Testis (tissue), 2 donors: ENCODE data around the gene SASH3.

Experiments used
- POLR2A ChIP-seq: fragments of 450-650 bp; IDR thresholded peaks from one replicate; pipeline ENCODE4 v1.6.1; 2017; ENCODE audit warnings: antibody characterized with exemption, mild to moderate bottlenecking, moderate library complexity
- TF ChIP-seq, protein P1 (sequence below), 3 experiments: fragments of 450-650 bp in 2 of 3; fragments of 200-600 bp in 1 of 3; sonication (generic) in 1 of 3; IDR thresholded peaks; one replicate each; pipeline ENCODE4 v1.5.1; 2016 to 2019; ENCODE audit warnings: antibody characterized with exemption in 3 of 3, mild to moderate bottlenecking in 2 of 3, moderate library complexity in 1 of 3

DNA sequence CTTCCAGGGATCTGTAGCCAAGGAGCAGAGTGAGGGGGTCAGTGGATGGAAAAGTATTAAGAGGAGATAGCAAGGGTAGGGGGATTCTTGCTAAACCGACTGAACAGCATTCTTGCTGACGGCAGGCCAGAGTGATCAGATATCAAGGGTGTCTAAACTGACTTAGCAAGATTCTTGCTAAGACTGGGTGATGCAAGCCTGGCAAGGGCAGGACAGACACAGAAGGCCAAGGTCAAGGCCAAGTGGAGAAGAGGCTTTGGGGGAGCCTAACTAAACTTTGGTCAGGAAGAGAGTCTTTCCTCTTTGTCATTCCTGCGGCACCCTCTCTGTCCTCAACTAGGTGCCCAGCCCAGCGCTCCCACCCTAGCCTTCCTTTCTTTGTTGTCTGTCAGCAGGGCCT is 40.2 kb upstream of the SASH3 start:
- TF ChIP-seq, protein P1, sequence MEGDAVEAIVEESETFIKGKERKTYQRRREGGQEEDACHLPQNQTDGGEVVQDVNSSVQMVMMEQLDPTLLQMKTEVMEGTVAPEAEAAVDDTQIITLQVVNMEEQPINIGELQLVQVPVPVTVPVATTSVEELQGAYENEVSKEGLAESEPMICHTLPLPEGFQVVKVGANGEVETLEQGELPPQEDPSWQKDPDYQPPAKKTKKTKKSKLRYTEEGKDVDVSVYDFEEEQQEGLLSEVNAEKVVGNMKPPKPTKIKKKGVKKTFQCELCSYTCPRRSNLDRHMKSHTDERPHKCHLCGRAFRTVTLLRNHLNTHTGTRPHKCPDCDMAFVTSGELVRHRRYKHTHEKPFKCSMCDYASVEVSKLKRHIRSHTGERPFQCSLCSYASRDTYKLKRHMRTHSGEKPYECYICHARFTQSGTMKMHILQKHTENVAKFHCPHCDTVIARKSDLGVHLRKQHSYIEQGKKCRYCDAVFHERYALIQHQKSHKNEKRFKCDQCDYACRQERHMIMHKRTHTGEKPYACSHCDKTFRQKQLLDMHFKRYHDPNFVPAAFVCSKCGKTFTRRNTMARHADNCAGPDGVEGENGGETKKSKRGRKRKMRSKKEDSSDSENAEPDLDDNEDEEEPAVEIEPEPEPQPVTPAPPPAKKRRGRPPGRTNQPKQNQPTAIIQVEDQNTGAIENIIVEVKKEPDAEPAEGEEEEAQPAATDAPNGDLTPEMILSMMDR (IDR thresholded peaks at IDR 0.05) = no peak
- no peak for TF ChIP-seq POLR2A
